B cell (primary cell): Measurements from ENCODE around the gene JAG1. TPM values are rescaled to one million over a fixed set of nuclear protein-coding genes. Genes with fewer than 3 reads are reported as not detected.

Source experiments
- ATAC-seq: fragments of 200-7000 bp; cut with Tn5 transposase; one replicate; pipeline ENCODE4 v1.10.0; 2021; ENCODE audit warnings: low read depth, mild to moderate bottlenecking, moderate number of reproducible peaks, moderate library complexity
- CTCF ChIA-PET: fragments of 350-600 bp; sonication (Branson Sonifier 250); formaldehyde crosslinking; loops from one replicate; lab custom pipeline; 2021; ENCODE audit warnings: antibody characterized with exemption, inconsistent platforms; lab: Charles Lee
- POLR2A ChIA-PET: fragments of 350-600 bp; sonication (Branson Sonifier 250); formaldehyde crosslinking; loops from one replicate; lab custom pipeline; 2021; ENCODE audit warnings: antibody characterized with exemption; lab: Charles Lee
- DNase-seq: peaks from one replicate; pipeline ENCODE4 v3.0.0; 2013
- H2AFZ ChIP-seq: 2 replicates; pipeline ENCODE4 v1.6.1; 2012; ENCODE audit warnings: mild to moderate bottlenecking, low read depth, low read length; ENCODE audit not compliant: insufficient read depth, poor library complexity, severe bottlenecking
- H3K27ac ChIP-seq, 2 donors: 1 replicate in 1 of 2; 2 replicates in 1 of 2; pipeline ENCODE4 v1.5.1; 2012 to 2013; ENCODE audit warnings: low read length in 2 of 2, mild to moderate bottlenecking in 2 of 2, moderate library complexity in 1 of 2
- H3K27me3 ChIP-seq, 4 experiments: fragments of 200-600 bp in 1 of 4; sonication (generic) in 1 of 4; replicated peaks in 1 of 4; 1 replicate in 2 of 4; 2 replicates in 2 of 4; pipeline versions ENCODE4 v1.6.1 to v1.7.0; 2013 to 2016; ENCODE audit warnings: low read length in 3 of 4, mild to moderate bottlenecking in 2 of 4, mixed read lengths in 1 of 4, moderate library complexity in 1 of 4; ENCODE audit not compliant: insufficient read depth in 4 of 4, control insufficient read depth in 3 of 4; ENCODE audit errors: control extremely low read depth in 1 of 4
- H3K36me3 ChIP-seq, 2 experiments: replicated peaks in 1 of 2; 1 replicate in 1 of 2; 2 replicates in 1 of 2; pipeline versions ENCODE4 v1.6.1 to v1.7.1; 2013; ENCODE audit warnings: low read length in 1 of 2; ENCODE audit not compliant: insufficient read depth in 2 of 2, control insufficient read depth in 1 of 2; ENCODE audit errors: control extremely low read depth in 1 of 2, extremely low read depth in 1 of 2
- H3K4me1 ChIP-seq, 2 donors: fragments of 200-600 bp in 1 of 2; sonication (generic) in 1 of 2; 1 replicate in 1 of 2; 2 replicates in 1 of 2; pipeline versions ENCODE4 v1.5.1 to v1.6.1; 2013 to 2017; ENCODE audit warnings: low read length in 2 of 2; ENCODE audit not compliant: control insufficient read depth in 2 of 2, insufficient read depth in 2 of 2
- H3K4me2 ChIP-seq: replicated peaks from 2 replicates; pipeline ENCODE3; 2012; ENCODE audit warnings: mild to moderate bottlenecking, low read depth, low read length; ENCODE audit not compliant: poor library complexity, severe bottlenecking
- H3K4me3 ChIP-seq, 5 experiments: fragments of 200-600 bp in 1 of 5; sonication (generic) in 1 of 5; 1 replicate in 3 of 5; 2 replicates in 2 of 5; pipeline versions ENCODE4 v1.5.1 to v1.7.0; 2011 to 2016; ENCODE audit warnings: low read length in 4 of 5, mild to moderate bottlenecking in 4 of 5, low read depth in 2 of 5, control low read depth in 1 of 5, moderate library complexity in 1 of 5; ENCODE audit not compliant: insufficient read depth in 1 of 5; ENCODE audit errors: control extremely low read depth in 1 of 5, extremely low read depth in 1 of 5
- H3K79me2 ChIP-seq: fragments of 200-600 bp; sonication (generic); one replicate; pipeline ENCODE4 v1.6.0; 2016; ENCODE audit warnings: low read length; ENCODE audit not compliant: control insufficient read depth, insufficient read depth
- H3K9ac ChIP-seq: fragments of 200-600 bp; sonication (generic); 2 replicates; pipeline ENCODE4 v1.6.1; 2017; ENCODE audit warnings: mild to moderate bottlenecking, low read length, moderate library complexity
- H3K9me3 ChIP-seq, 3 donors: one replicate each; pipeline versions ENCODE4 v1.6.1 to v1.7.1; 2013; ENCODE audit warnings: low read length in 2 of 3; ENCODE audit not compliant: control insufficient read depth in 2 of 3, insufficient read depth in 1 of 3; ENCODE audit errors: control extremely low read depth in 1 of 3
- H4K20me1 ChIP-seq: 2 replicates; pipeline ENCODE4 v1.6.0; 2012; ENCODE audit warnings: mild to moderate bottlenecking, low read length; ENCODE audit not compliant: insufficient read depth, control insufficient read depth, poor library complexity, severe bottlenecking
- H3K27ac Mint-ChIP-seq: one replicate; pipeline ENCODE4 v1.8.0; 2021; ENCODE audit warnings: mixed read lengths
- H3K27me3 Mint-ChIP-seq: one replicate; pipeline ENCODE4 v1.8.0; 2021; ENCODE audit warnings: mixed read lengths
- H3K4me1 Mint-ChIP-seq: one replicate; pipeline ENCODE4 v1.8.0; 2021; ENCODE audit warnings: mixed read lengths
- H3K4me3 Mint-ChIP-seq: one replicate; pipeline ENCODE4 v1.8.0; 2021; ENCODE audit warnings: mixed read lengths
- H3K9me3 Mint-ChIP-seq: one replicate; pipeline ENCODE4 v1.8.0; 2022; ENCODE audit warnings: mixed read lengths; ENCODE audit not compliant: insufficient read depth
- EZH2 ChIP-seq: IDR thresholded peaks from 2 replicates; pipeline ENCODE4 v1.6.1; 2012; ENCODE audit warnings: borderline replicate concordance, low read depth, mild to moderate bottlenecking, moderate library complexity, low read length; ENCODE audit not compliant: insufficient read depth, poor library complexity, severe bottlenecking
- WGBS: methylation state at CpG from one replicate; pipeline ENCODE4 v1.1.5; 2013; ENCODE audit warnings: missing lambda C conversion rate; ENCODE audit not compliant: insufficient coverage; 5-methylcytosine and 5-hydroxymethylcytosine counted together
- intact Hi-C: fragments of 100-400 bp; cut with micrococcal nuclease; formaldehyde crosslinking; loops from one replicate; pipeline ENCODE4 v1.10.0; 2022
- polyA plus RNA-seq: library from polyadenylated mRNA; depleted of rRNA; stranded (reverse); fragments of >200 nt; gene quantifications from 2 replicates; pipeline ENCODE4 v1.2.3, GENCODE V29; 2012
- total RNA-seq, 2 donors: library from RNA; stranded (reverse); fragments of 120-200 nt in 1 of 2; gene quantifications; 1 replicate in 1 of 2; 2 replicates in 1 of 2; pipeline versions ENCODE4 v1.2.3 to v1.2.4, GENCODE V29; 2013 to 2022
- TF ChIP-seq, protein P1 (sequence below): fragments of 200-600 bp; IDR thresholded peaks from one replicate; pipeline ENCODE4 v1.8.0; 2022; ENCODE audit warnings: antibody characterized with exemption, mild to moderate bottlenecking

Gene JAG1
- total and polyA plus RNA-seq, 2 donors (not counting 1 experiment from before 2014, with no cell fraction given) = not detected

DNA sequence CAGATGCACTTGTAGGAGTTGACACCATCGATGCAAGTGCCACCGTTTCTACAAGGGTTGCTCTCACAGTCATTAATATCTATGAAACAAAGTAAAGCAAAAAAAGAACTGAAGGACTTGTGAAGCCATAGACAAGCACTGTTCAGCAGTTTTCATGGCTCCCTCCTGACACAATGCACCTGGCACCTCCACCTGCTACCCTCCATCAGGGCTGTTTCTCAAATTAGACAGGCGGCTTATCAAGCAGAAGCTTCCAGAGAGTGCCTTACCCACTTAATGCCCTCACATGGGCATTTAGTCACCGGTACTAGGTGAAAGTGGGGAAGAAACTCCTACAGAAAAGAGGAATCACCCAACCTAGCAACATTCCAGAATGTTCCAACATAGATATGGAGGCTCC, 27.8 kb downstream of the JAG1 start:
- Mint-ChIP-seq H3K4me3 (no peak overlapping the region), H3K9me3 (no peaks in the 10 kb centered on the region), H3K27ac (no peak overlapping the region), H3K4me1 (no peaks in the 10 kb centered on the region), H3K27me3 (peaks cover 24% of the 10 kb centered on the region)
- WGBS = no CpG with 5 or more reads among the region's 4 CpGs
- Histone ChIP-seq H3K36me3 (no peaks in the 10 kb centered on the region), H3K9me3 (no peaks in the 10 kb centered on the region), H3K4me1 (no peaks in the 10 kb centered on the region), H2AFZ (no peak overlapping the region), H3K4me3 (no peak overlapping the region), H3K27me3 (peaks cover 0 to under 1% (median 0%) of the 10 kb centered on the region in 4 experiments), H4K20me1 (no peaks in the 10 kb centered on the region), H3K79me2 (no peaks in the 10 kb centered on the region), H3K27ac (no peak overlapping the region), H3K4me2 (no peak overlapping the region), H3K9ac (no peak overlapping the region)
- ATAC-seq (no peak), DNase-seq (no peak)
- POLR2A ChIA-PET = no interaction called here
- intact Hi-C loops = no loop called here
- CTCF ChIA-PET = interaction anchor here (0.6 kb wide), 1 partner anchor 698 kb away, joined by 5 read pairs; no protein-coding TSS in a partner anchor
- no peak for TF ChIP-seq EZH2
- TF ChIP-seq, protein P1, sequence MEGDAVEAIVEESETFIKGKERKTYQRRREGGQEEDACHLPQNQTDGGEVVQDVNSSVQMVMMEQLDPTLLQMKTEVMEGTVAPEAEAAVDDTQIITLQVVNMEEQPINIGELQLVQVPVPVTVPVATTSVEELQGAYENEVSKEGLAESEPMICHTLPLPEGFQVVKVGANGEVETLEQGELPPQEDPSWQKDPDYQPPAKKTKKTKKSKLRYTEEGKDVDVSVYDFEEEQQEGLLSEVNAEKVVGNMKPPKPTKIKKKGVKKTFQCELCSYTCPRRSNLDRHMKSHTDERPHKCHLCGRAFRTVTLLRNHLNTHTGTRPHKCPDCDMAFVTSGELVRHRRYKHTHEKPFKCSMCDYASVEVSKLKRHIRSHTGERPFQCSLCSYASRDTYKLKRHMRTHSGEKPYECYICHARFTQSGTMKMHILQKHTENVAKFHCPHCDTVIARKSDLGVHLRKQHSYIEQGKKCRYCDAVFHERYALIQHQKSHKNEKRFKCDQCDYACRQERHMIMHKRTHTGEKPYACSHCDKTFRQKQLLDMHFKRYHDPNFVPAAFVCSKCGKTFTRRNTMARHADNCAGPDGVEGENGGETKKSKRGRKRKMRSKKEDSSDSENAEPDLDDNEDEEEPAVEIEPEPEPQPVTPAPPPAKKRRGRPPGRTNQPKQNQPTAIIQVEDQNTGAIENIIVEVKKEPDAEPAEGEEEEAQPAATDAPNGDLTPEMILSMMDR = no peak

DNA sequence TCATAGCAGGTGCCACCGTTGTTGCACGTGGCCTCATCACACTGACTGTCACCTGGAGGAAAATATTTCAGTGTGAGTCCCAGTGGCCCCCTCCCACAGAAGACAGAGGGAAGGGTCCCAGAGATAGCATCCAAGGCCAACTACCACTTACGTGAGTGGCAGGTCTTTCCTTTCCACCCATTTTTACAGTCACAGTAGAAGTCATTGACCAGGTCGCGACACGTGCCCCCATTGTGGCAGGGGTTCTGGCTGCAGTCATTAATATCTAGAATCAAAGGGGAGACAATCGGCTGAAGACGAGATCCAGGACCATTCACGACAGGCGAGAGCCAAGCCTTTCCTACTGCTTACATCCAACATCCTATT, 28.6 kb downstream of the JAG1 start:
- Histone ChIP-seq H3K36me3 (no peaks in the 10 kb centered on the region), H3K9ac (no peak overlapping the region), H2AFZ (no peak overlapping the region), H3K79me2 (no peaks in the 10 kb centered on the region), H3K27me3 (no peaks in the 10 kb centered on the region), H3K4me1 (no peaks in the 10 kb centered on the region), H3K4me2 (no peak overlapping the region), H3K4me3 (no peak overlapping the region), H3K27ac (no peak overlapping the region), H3K9me3 (no peaks in the 10 kb centered on the region), H4K20me1 (no peaks in the 10 kb centered on the region)
- CTCF ChIA-PET = no interaction called here
- POLR2A ChIA-PET = no interaction called here
- Mint-ChIP-seq H3K9me3 (no peaks in the 10 kb centered on the region), H3K27me3 (peaks cover 21% of the 10 kb centered on the region), H3K4me3 (no peak overlapping the region), H3K27ac (no peak overlapping the region), H3K4me1 (no peaks in the 10 kb centered on the region)
- 100% methylated on average over 6 of the region's 10 CpGs for WGBS
- no peak for DNase-seq
- ATAC-seq = no peak
- TF ChIP-seq, protein P1 = no peak
- no peak for TF ChIP-seq EZH2
- intact Hi-C loops = no loop called here
